ENCODE measurements around the gene SCN2B.
A peak's percentile ranks its signal among the peaks of the same experiment; 100 is the strongest.

The SCN2B gene

GRCh38 chr11:118174006-118174567, 2.4 kb downstream of the SCN2B start:
- DNase-seq = no peak

GRCh38 chr11:118172356-118172755, 4.1 kb downstream of the SCN2B start:
- no peak for DNase-seq

GRCh38 chr11:118171269-118172062, 5.0 kb downstream of the SCN2B start:
- peak; percentile 68 for DNase-seq

- DNase-seq = no peak
Measured at GRCh38 chr11:118170882-118171268, 5.6 kb downstream of the SCN2B start.

GRCh38 chr11:118170231-118170630, 6.2 kb downstream of the SCN2B start:
- no peak for DNase-seq

- no peak for DNase-seq
Measured at GRCh38 chr11:118169300-118170140, 6.9 kb downstream of the SCN2B start.

GRCh38 chr11:118168751-118169150, 7.7 kb downstream of the SCN2B start:
- no peak for DNase-seq

GRCh38 chr11:118168316-118168715, 8.1 kb downstream of the SCN2B start:
- no peak for DNase-seq

- DNase-seq = no peak
Measured at GRCh38 chr11:118167906-118168305, 8.5 kb downstream of the SCN2B start.

GRCh38 chr11:118167253-118167652, 9.2 kb downstream of the SCN2B start:
- DNase-seq = no peak

GRCh38 chr11:118166641-118167040, 9.8 kb downstream of the SCN2B start:
- DNase-seq = no peak

GRCh38 chr11:118164885-118165284, 11.6 kb downstream of the SCN2B start:
- no peak for DNase-seq

GRCh38 chr11:118163494-118163893, 12.9 kb downstream of the SCN2B start:
- DNase-seq = no peak

GRCh38 chr11:118162846-118163245, 13.6 kb downstream of the SCN2B start:
- no peak for DNase-seq

- DNase-seq = no peak
Measured at GRCh38 chr11:118161786-118162185, 14.7 kb downstream of the SCN2B start.

- no peak for DNase-seq
Measured at GRCh38 chr11:118157186-118157895, 19.1 kb downstream of the SCN2B start.

- DNase-seq = no peak
Measured at GRCh38 chr11:118156531-118157185, 19.8 kb downstream of the SCN2B start.

GRCh38 chr11:118155776-118156530, 20.5 kb downstream of the SCN2B start:
- no peak for DNase-seq

- no peak for DNase-seq
Measured at GRCh38 chr11:118154641-118155040, 21.8 kb downstream of the SCN2B start.

GRCh38 chr11:118153976-118154375, 22.5 kb downstream of the SCN2B start:
- DNase-seq = no peak

GRCh38 chr11:118153516-118153915, 22.9 kb downstream of the SCN2B start:
- no peak for DNase-seq

Measured in NCI-H774 (cell line).